ENCODE measurements around the gene CRACR2A. TPM values are rescaled to one million over a fixed set of nuclear protein-coding genes. Genes with fewer than 3 reads are reported as not detected.

Gene CRACR2A, protein sequence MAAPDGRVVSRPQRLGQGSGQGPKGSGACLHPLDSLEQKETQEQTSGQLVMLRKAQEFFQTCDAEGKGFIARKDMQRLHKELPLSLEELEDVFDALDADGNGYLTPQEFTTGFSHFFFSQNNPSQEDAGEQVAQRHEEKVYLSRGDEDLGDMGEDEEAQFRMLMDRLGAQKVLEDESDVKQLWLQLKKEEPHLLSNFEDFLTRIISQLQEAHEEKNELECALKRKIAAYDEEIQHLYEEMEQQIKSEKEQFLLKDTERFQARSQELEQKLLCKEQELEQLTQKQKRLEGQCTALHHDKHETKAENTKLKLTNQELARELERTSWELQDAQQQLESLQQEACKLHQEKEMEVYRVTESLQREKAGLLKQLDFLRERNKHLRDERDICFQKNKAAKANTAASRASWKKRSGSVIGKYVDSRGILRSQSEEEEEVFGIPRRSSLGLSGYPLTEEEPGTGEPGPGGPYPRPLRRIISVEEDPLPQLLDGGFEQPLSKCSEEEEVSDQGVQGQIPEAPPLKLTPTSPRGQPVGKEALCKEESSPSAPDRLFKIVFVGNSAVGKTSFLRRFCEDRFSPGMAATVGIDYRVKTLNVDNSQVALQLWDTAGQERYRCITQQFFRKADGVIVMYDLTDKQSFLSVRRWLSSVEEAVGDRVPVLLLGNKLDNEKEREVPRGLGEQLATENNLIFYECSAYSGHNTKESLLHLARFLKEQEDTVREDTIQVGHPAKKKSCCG
- 4.4 TPM for total RNA-seq

- Histone ChIP-seq H3K4me3 (peak within 1 kb of the TSS; percentile 47 to 49), H3K27ac (peak within 1 kb of the TSS; percentile 37), H3K9me3 (no peaks in the 10 kb centered on the region), H3K36me3 (no peaks in the 10 kb centered on the region), H3K4me1 (peaks cover 23% of the 10 kb centered on the region), H3K27me3 (no peaks in the 10 kb centered on the region)
- peak; percentile 83 to 91 for DNase-seq (ENCODE audit: extremely low spot score in 2 of 2)
- TF ChIP-seq POLR2AphosphoS5 (IDR thresholded peaks at IDR 0.05; ENCODE audit: insufficient read depth in 1 of 2, low read depth in 1 of 2) (peak in 1 of 2 donors; percentile 17), POLR2A (IDR thresholded peaks at IDR 0.05) (no peak), CTCF (IDR thresholded peaks at IDR 0.05) (peak; percentile 22 to 58 (median 24))
- intact Hi-C loops (cut with DNase I), result no loop called here
Measured at GRCh38 chr12:3752741-3753486, at the start of gene CRACR2A. TSS of gene CRACR2A (minus strand) at chr12:3753109. CDS start at chr12:3696999, 56,110 bp downstream.

GRCh38 chr12:3797531-3798048, 44.7 kb upstream of the CRACR2A start:
- Histone ChIP-seq H3K4me1 (no peaks in the 10 kb centered on the region), H3K36me3 (no peaks in the 10 kb centered on the region), H3K4me3 (no peak overlapping the region), H3K27ac (no peak overlapping the region), H3K9me3 (no peaks in the 10 kb centered on the region), H3K27me3 (no peaks in the 10 kb centered on the region)
- TF ChIP-seq POLR2A (IDR thresholded peaks at IDR 0.05) (no peak), POLR2AphosphoS5 (IDR thresholded peaks at IDR 0.05; ENCODE audit: insufficient read depth in 1 of 2, low read depth in 1 of 2) (no peak), CTCF (IDR thresholded peaks at IDR 0.05) (no peak)
- DNase-seq (ENCODE audit: extremely low spot score in 2 of 2), result no peak
- intact Hi-C loops (cut with DNase I), result no loop called here

GRCh38 chr12:3795492-3796133, 42.7 kb upstream of the CRACR2A start:
- Histone ChIP-seq H3K27ac (no peak overlapping the region), H3K9me3 (no peaks in the 10 kb centered on the region), H3K4me1 (no peaks in the 10 kb centered on the region), H3K36me3 (no peaks in the 10 kb centered on the region), H3K4me3 (no peak overlapping the region), H3K27me3 (no peaks in the 10 kb centered on the region)
- TF ChIP-seq CTCF (IDR thresholded peaks at IDR 0.05) (no peak), POLR2A (IDR thresholded peaks at IDR 0.05) (no peak), POLR2AphosphoS5 (IDR thresholded peaks at IDR 0.05; ENCODE audit: insufficient read depth in 1 of 2, low read depth in 1 of 2) (no peak)
- DNase-seq (ENCODE audit: extremely low spot score in 2 of 2), result no peak
- intact Hi-C loops (cut with DNase I), result no loop called here

DNA sequence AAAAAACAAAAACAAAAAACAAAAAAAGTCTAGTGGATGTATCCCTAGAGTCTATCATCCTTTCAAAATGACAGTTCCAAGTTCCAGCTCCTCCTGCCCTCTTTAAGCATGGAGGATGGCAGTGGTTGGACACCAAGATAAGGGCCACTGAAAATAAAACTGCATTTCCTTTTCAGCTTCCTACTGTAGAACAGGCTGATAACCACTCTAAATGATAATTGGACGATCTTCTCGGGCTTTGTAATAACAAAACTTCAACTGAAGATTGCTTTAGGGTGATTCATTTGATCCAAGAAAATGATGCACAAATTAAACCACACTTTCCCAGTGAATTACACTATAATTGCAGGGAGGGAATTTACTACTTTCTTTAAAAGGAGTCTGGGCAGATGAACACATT, 42.2 kb upstream of the CRACR2A start:
- Histone ChIP-seq H3K27me3 (no peaks in the 10 kb centered on the region), H3K9me3 (no peaks in the 10 kb centered on the region), H3K4me3 (no peak overlapping the region), H3K36me3 (no peaks in the 10 kb centered on the region), H3K27ac (no peak overlapping the region), H3K4me1 (no peaks in the 10 kb centered on the region)
- intact Hi-C loops (cut with DNase I), result no loop called here
- no peak for DNase-seq (ENCODE audit: extremely low spot score in 2 of 2)
- TF ChIP-seq POLR2A (IDR thresholded peaks at IDR 0.05) (no peak), POLR2AphosphoS5 (IDR thresholded peaks at IDR 0.05; ENCODE audit: insufficient read depth in 1 of 2, low read depth in 1 of 2) (no peak), CTCF (IDR thresholded peaks at IDR 0.05) (no peak)
